CD4-positive, alpha-beta T cell (primary cell): ENCODE measurements around the gene RRH. TPM values are rescaled to one million over a fixed set of nuclear protein-coding genes. Genes with fewer than 3 reads are reported as not detected.

Experiments
- ATAC-seq: fragments of 200-7000 bp; cut with Tn5 transposase; one replicate; pipeline ENCODE4 v1.10.0; 2022; ENCODE audit warnings: mild to moderate bottlenecking; ENCODE audit not compliant: poor library complexity
- CTCF ChIA-PET: fragments of 350-600 bp; sonication (Branson Sonifier 250); formaldehyde crosslinking; loops from one replicate; lab custom pipeline; 2021; ENCODE audit warnings: antibody characterized with exemption, inconsistent platforms; lab: Charles Lee
- POLR2A ChIA-PET: fragments of 350-600 bp; sonication (Branson Sonifier 250); formaldehyde crosslinking; loops from one replicate; lab custom pipeline; 2021; ENCODE audit warnings: antibody characterized with exemption, inconsistent platforms; lab: Charles Lee
- DNase-seq, 14 experiments: peaks; one replicate each; pipeline ENCODE4 v3.0.0-alpha.2; 2013 to 2020; ENCODE audit warnings: mixed read lengths in 2 of 14
- H3K27ac ChIP-seq, 2 donors: one replicate each; pipeline versions ENCODE4 v1.5.1 to v1.7.0; 2013; ENCODE audit warnings: low read length in 2 of 2, low read depth in 1 of 2, mild to moderate bottlenecking in 1 of 2
- H3K27me3 ChIP-seq, 2 experiments: 1 replicate in 1 of 2; 2 replicates in 1 of 2; pipeline versions ENCODE4 v1.6.1 to v1.7.0; 2013; ENCODE audit warnings: low read length in 2 of 2, control low read depth in 1 of 2, mild to moderate bottlenecking in 1 of 2, moderate library complexity in 1 of 2; ENCODE audit not compliant: insufficient read depth in 2 of 2, control insufficient read depth in 1 of 2
- H3K36me3 ChIP-seq: one replicate; pipeline ENCODE4 v1.6.1; 2013; ENCODE audit warnings: low read length, control low read depth; ENCODE audit not compliant: insufficient read depth
- H3K4me1 ChIP-seq: one replicate; pipeline ENCODE4 v1.6.1; 2013; ENCODE audit warnings: low read length, control low read depth; ENCODE audit not compliant: insufficient read depth
- H3K4me3 ChIP-seq: one replicate; pipeline ENCODE4 v1.5.1; 2013; ENCODE audit warnings: mild to moderate bottlenecking, low read length, moderate library complexity
- H3K9me3 ChIP-seq, 2 experiments: 1 replicate in 1 of 2; 2 replicates in 1 of 2; pipeline versions ENCODE4 v1.6.1 to v1.7.0; 2013; ENCODE audit warnings: low read length in 2 of 2, mild to moderate bottlenecking in 2 of 2, control low read depth in 1 of 2, moderate library complexity in 1 of 2; ENCODE audit not compliant: control insufficient read depth in 1 of 2, insufficient read depth in 1 of 2
- H3K27ac Mint-ChIP-seq: one replicate; pipeline ENCODE4 v1.8.0; 2020; ENCODE audit warnings: mixed read lengths
- H3K27me3 Mint-ChIP-seq: one replicate; pipeline ENCODE4 v1.8.0; 2021; ENCODE audit warnings: mixed read lengths
- H3K36me3 Mint-ChIP-seq: one replicate; pipeline ENCODE4 v1.8.0; 2021; ENCODE audit warnings: low read depth, mixed read lengths
- H3K4me1 Mint-ChIP-seq: one replicate; pipeline ENCODE4 v1.8.0; 2021; ENCODE audit warnings: low read depth, mixed read lengths
- H3K4me3 Mint-ChIP-seq: one replicate; pipeline ENCODE4 v1.8.0; 2020; ENCODE audit warnings: mild to moderate bottlenecking, mixed read lengths
- H3K9me3 Mint-ChIP-seq: one replicate; pipeline ENCODE4 v1.8.0; 2020; ENCODE audit warnings: mixed read lengths
- intact Hi-C, 2 experiments: fragments of 100-400 bp; cut with DNase I in 1 of 2; cut with micrococcal nuclease in 1 of 2; formaldehyde crosslinking; loops; one replicate each; pipeline versions ENCODE4 v1.15.1 to v1.9.0; 2023 to 2025; cut with DNase I, micrococcal nuclease
- total RNA-seq, 174 experiments: library from RNA in 2 of 174; stranded (reverse) in 2 of 174; gene quantifications; one replicate each; pipeline ENCODE4 v1.2.3 and lab custom pipeline; 2021 to 2026
- TF ChIP-seq, protein P1 (sequence below): fragments of 200-600 bp; IDR thresholded peaks from one replicate; pipeline ENCODE4 v1.8.0; 2022; ENCODE audit warnings: antibody characterized with exemption, mild to moderate bottlenecking

RRH gene
- total RNA-seq, 2 experiments from 2014 or later = not detected

DNA sequence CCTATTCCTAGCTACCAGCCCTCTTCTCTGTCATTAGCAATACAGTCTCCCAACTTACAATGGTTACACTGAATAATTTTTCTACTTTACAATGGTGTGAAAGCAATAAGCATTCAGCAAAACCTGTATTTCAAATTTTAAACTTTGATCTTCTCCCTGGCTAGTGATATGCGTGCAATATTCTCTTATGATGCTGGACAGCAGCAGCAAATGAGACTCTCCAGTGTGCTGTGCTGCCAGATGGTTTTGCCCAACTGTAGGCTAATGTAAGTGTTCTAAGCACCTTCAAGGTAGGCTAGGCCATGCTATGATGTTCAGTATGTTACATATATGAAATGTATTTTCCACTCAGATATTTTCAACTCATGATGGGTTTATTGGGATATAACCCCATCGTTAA lies 18.1 kb upstream of the RRH start:
- no peak for ATAC-seq
- Histone ChIP-seq H3K9me3 (no peaks in the 10 kb centered on the region), H3K27me3 (no peaks in the 10 kb centered on the region), H3K4me3 (no peak overlapping the region), H3K4me1 (peaks cover 4% of the 10 kb centered on the region), H3K27ac (no peak overlapping the region), H3K36me3 (no peaks in the 10 kb centered on the region)
- ChIA-PET CTCF (no interaction called here), POLR2A (no interaction called here)
- H3K27ac Mint-ChIP-seq = no peak overlapping the region
- peaks cover 3% of the 10 kb centered on the region for H3K4me1 Mint-ChIP-seq
- H3K4me3 Mint-ChIP-seq = no peak overlapping the region
- no peaks in the 10 kb centered on the region for H3K9me3 Mint-ChIP-seq
- DNase-seq = no peak
- TF ChIP-seq, protein P1, sequence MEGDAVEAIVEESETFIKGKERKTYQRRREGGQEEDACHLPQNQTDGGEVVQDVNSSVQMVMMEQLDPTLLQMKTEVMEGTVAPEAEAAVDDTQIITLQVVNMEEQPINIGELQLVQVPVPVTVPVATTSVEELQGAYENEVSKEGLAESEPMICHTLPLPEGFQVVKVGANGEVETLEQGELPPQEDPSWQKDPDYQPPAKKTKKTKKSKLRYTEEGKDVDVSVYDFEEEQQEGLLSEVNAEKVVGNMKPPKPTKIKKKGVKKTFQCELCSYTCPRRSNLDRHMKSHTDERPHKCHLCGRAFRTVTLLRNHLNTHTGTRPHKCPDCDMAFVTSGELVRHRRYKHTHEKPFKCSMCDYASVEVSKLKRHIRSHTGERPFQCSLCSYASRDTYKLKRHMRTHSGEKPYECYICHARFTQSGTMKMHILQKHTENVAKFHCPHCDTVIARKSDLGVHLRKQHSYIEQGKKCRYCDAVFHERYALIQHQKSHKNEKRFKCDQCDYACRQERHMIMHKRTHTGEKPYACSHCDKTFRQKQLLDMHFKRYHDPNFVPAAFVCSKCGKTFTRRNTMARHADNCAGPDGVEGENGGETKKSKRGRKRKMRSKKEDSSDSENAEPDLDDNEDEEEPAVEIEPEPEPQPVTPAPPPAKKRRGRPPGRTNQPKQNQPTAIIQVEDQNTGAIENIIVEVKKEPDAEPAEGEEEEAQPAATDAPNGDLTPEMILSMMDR = no peak
- peaks cover 1% of the 10 kb centered on the region for H3K36me3 Mint-ChIP-seq
- no peaks in the 10 kb centered on the region for H3K27me3 Mint-ChIP-seq
- intact Hi-C loops = loop anchor here in 1 of 2 experiments (10.0 kb wide), 4 partner anchors 105 to 1185 kb away; partner anchors contain the start of genes CASP6, ELOVL6, OSTC and RPL34

DNA sequence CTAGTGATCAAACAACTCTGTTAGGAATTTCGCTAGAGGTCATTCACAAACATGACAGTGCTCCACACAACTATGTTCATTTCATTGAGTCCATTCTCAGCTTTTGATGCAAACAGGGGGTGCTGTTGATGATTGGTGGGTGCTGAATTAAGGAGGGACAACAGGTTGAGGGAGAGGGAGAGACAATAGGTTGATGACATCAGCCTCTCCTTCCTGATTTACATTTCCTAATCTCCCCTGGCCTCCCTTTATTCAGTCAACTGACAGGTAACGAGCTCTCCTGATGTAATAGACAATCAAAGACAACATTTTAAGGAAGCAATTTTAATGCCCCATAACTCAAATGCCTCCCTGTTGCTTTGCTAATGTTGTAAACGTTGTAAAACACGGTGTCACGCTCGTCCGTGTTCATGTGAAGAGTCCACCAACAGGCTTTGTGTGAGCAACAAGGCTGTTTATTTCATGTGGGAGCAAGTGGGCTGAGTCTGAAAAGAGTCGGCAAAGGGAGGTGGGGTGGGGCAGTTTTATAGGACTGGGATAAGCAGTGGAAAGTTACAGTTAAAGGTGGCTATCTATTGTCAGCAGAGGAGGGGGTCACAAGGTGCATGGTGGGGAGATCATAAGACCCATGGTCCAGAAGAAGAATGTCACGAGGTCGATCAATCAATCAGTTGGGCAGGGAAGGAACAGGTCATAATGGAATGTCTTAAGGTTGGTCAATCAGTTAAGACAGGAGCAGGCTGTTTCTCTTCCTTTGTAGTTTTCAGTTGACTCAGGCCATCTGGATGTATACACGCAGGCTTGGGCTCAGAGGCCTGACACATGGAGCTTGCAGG lies 17.0 kb upstream of the RRH start:
- Histone ChIP-seq H3K27ac (no peak overlapping the region), H3K27me3 (no peaks in the 10 kb centered on the region), H3K4me3 (no peak overlapping the region), H3K9me3 (no peaks in the 10 kb centered on the region), H3K4me1 (peaks cover 9% of the 10 kb centered on the region), H3K36me3 (no peaks in the 10 kb centered on the region)
- ChIA-PET CTCF (no interaction called here), POLR2A (no interaction called here)
- TF ChIP-seq, protein P1 = no peak
- H3K4me3 Mint-ChIP-seq = no peak overlapping the region
- no peak for DNase-seq
- no peaks in the 10 kb centered on the region for H3K27me3 Mint-ChIP-seq
- H3K9me3 Mint-ChIP-seq = no peaks in the 10 kb centered on the region
- H3K4me1 Mint-ChIP-seq = peaks cover 14% of the 10 kb centered on the region
- H3K27ac Mint-ChIP-seq = no peak overlapping the region
- peaks cover 13% of the 10 kb centered on the region for H3K36me3 Mint-ChIP-seq
- ATAC-seq = no peak
- intact Hi-C loops = loop anchor here in 1 of 2 experiments (10.0 kb wide), 4 partner anchors 106 to 1186 kb away; partner anchors contain the start of genes CASP6, ELOVL6, OSTC and RPL34

DNA sequence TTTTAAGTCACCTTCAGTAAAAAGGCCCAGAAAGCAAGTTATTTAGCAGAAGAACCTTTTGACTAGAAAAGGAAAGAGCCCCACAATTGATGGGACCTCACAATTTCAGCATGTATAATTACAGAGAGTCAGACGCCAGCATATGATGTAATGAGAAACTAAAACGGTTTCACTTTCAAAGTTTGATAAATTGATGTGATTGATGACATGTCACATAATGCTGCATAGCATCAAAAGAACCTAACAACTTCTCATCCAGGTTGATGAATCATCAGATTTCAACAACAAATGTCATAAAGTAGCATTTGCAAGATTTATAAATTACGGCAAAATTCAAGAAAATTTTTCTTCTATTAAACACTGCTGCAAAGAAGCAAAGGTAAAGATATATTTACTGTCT lies 16.1 kb upstream of the RRH start:
- Histone ChIP-seq H3K27me3 (no peaks in the 10 kb centered on the region), H3K36me3 (no peaks in the 10 kb centered on the region), H3K27ac (no peak overlapping the region), H3K4me3 (no peak overlapping the region), H3K9me3 (no peaks in the 10 kb centered on the region), H3K4me1 (peaks cover 18% of the 10 kb centered on the region)
- CTCF ChIA-PET = interaction anchor here (0.9 kb wide), 1 partner anchor 93 kb away, joined by 4 read pairs; no protein-coding TSS in a partner anchor
- no peaks in the 10 kb centered on the region for H3K9me3 Mint-ChIP-seq
- TF ChIP-seq, protein P1 = no peak
- DNase-seq (peak in 1 of 14 experiments; percentile 7), ATAC-seq (no peak)
- intact Hi-C loops = loop anchor here in 1 of 2 experiments (10.0 kb wide), 4 partner anchors 107 to 1187 kb away; partner anchors contain the start of genes CASP6, ELOVL6, OSTC and RPL34
- no peaks in the 10 kb centered on the region for H3K27me3 Mint-ChIP-seq
- POLR2A ChIA-PET = no interaction called here
- no peak overlapping the region for H3K27ac Mint-ChIP-seq
- peaks cover 22% of the 10 kb centered on the region for H3K36me3 Mint-ChIP-seq
- H3K4me1 Mint-ChIP-seq = peaks cover 23% of the 10 kb centered on the region
- no peak overlapping the region for H3K4me3 Mint-ChIP-seq
